Natural killer cell (primary cell): ENCODE results near the gene SYNE3. TPM values are rescaled to one million over a fixed set of nuclear protein-coding genes. Genes with fewer than 3 reads are reported as not detected.
A peak's percentile ranks its signal among the peaks of the same experiment; 100 is the strongest.

Source experiments
- ATAC-seq, 3 donors: fragments of 150-1000 bp in 2 of 3; fragments of 200-7000 bp in 1 of 3; cut with Tn5 transposase; 1 replicate in 1 of 3; 2 replicates in 2 of 3; pipeline ENCODE4 v1.10.0; 2021; ENCODE audit warnings: mild to moderate bottlenecking in 2 of 3, moderate library complexity in 2 of 3
- DNase-seq, 2 donors: peaks; one replicate each; pipeline versions ENCODE4 v3.0.0 to v3.0.0-alpha.2; 2013 to 2021; ENCODE audit warnings: mixed read lengths in 1 of 2
- H3K27ac ChIP-seq: one replicate; pipeline ENCODE4 v1.5.1; 2013; ENCODE audit warnings: mild to moderate bottlenecking, low read length
- H3K27me3 ChIP-seq: one replicate; pipeline ENCODE4 v1.6.1; 2013; ENCODE audit warnings: low read length; ENCODE audit not compliant: control insufficient read depth, insufficient read depth
- H3K36me3 ChIP-seq: one replicate; pipeline ENCODE4 v1.6.1; 2013; ENCODE audit warnings: low read length; ENCODE audit not compliant: control insufficient read depth, insufficient read depth
- H3K4me1 ChIP-seq: one replicate; pipeline ENCODE4 v1.6.1; 2013; ENCODE audit warnings: low read length; ENCODE audit not compliant: control insufficient read depth, insufficient read depth
- H3K4me3 ChIP-seq: one replicate; pipeline ENCODE4 v1.5.1; 2013; ENCODE audit warnings: low read length
- H3K9me3 ChIP-seq: one replicate; pipeline ENCODE4 v1.6.1; 2013; ENCODE audit warnings: low read length; ENCODE audit not compliant: control insufficient read depth, insufficient read depth
- H3K27ac Mint-ChIP-seq, 2 donors: one replicate each; pipeline ENCODE4 v1.8.0; 2022; ENCODE audit warnings: mild to moderate bottlenecking in 2 of 2, mixed read lengths in 2 of 2, moderate library complexity in 1 of 2
- H3K27me3 Mint-ChIP-seq, 2 donors: one replicate each; pipeline ENCODE4 v1.8.0; 2022; ENCODE audit warnings: low read depth in 2 of 2, mixed read lengths in 2 of 2
- H3K36me3 Mint-ChIP-seq: one replicate; pipeline ENCODE4 v1.8.0; 2022; ENCODE audit warnings: mixed read lengths
- H3K4me1 Mint-ChIP-seq, 2 donors: one replicate each; pipeline ENCODE4 v1.8.0; 2022; ENCODE audit warnings: mixed read lengths in 2 of 2
- H3K4me3 Mint-ChIP-seq: one replicate; pipeline ENCODE4 v1.8.0; 2022; ENCODE audit warnings: mild to moderate bottlenecking, moderate library complexity, mixed read lengths
- H3K9me3 Mint-ChIP-seq, 2 donors: one replicate each; pipeline ENCODE4 v1.8.0; 2022; ENCODE audit warnings: mixed read lengths in 2 of 2
- WGBS: methylation state at CpG from one replicate; pipeline ENCODE4 v1.1.7; 2013; ENCODE audit warnings: missing lambda C conversion rate; ENCODE audit not compliant: insufficient coverage; 5-methylcytosine and 5-hydroxymethylcytosine counted together
- intact Hi-C: fragments of 100-400 bp; cut with micrococcal nuclease; formaldehyde crosslinking; loops from one replicate; pipeline ENCODE4 v1.14.2; 2022
- total RNA-seq, 4 donors: library from RNA; stranded (reverse); fragments of 120-200 nt in 1 of 4; gene quantifications; one replicate each; pipeline versions ENCODE4 v1.2.3 to v1.2.4, GENCODE V29; 2013 to 2022
- TF ChIP-seq, protein P1 (sequence below): fragments of 200-600 bp; IDR thresholded peaks from one replicate; pipeline ENCODE4 v1.8.0; 2022; ENCODE audit warnings: antibody characterized with exemption

SYNE3 gene
- total RNA-seq, 3 donors from 2014 or later (not counting 1 experiment from before 2014, with no cell fraction given), result 10.6 to 17.3 (median 15.4) TPM

DNA sequence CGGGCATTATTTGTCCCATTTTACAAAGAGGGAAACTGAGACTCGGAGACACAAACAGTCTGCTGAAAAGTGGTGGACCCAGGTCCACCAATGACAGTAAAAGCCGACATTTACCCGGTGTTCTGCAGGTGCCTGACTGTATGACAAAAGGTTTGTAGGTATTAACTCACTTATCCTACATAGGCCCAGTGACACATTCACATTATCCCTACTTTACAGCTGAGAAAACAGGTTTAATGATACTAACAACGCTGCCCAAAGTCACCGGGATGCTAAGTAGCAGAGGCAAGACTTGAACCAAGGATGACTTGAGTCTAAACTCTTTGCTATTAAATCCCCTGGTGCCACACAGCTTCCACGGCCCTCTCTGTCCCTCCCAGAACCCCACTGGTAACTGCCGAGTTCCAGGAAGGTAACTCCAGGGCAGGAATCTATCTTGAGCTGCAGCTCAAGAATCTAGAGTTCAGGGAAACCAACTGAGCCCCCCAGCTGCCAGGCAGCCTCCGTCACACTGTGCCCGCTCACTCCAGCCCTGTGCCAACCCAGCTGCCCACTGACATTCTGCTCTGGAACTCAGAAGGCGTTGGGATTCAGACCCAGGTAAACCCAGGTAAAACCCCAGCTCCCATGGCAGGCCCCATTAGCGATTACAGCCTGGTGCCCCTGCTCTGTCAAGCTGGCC lies 33.7 kb downstream of the SYNE3 start:
- intact Hi-C loops, result loop anchor here (5.0 kb wide), 1 partner anchor 40 kb away; no protein-coding TSS in a partner anchor
- no peaks in the 10 kb centered on the region for H3K27me3 ChIP-seq

DNA sequence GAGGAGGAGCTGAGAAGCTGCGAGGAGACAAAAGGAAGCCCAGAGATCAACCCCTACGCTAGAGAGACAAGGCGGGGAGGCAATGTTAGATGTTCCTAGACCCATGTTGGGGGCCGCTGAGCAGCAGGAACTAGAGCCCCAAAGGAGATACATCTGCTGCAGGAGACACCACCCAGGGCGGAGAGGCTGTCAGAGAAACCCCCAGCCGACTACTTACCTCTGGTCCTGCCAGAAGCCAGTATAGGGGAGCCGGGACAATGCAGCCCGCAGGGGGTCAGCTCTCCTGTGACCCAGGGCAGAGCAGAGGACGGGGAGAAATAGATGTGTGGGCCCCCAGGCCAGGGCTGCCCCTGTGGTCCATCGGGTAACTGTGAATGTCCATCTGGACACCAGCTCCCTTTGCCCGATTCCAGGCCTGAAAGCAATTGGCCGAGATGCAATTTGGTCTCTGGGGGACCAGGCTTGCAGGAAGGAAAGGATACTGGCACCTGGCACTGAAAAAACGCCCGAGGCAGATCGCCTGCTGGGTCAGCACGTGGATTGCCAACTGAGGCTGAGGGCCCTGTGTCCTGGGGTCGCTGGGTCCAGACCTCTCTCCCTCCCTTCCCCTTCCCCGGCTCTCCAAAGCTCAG lies 34.9 kb downstream of the SYNE3 start:
- intact Hi-C loops, result loop anchor here (5.0 kb wide), 1 partner anchor 39 kb away; no protein-coding TSS in a partner anchor
- H3K9me3 Mint-ChIP-seq, result no peaks in the 10 kb centered on the region
- ATAC-seq (no peak), DNase-seq (no peak)
- no peaks in the 10 kb centered on the region for H3K27me3 Mint-ChIP-seq
- WGBS, result 95% methylated on average over 18 of the region's 18 CpGs
- H3K4me1 Mint-ChIP-seq, result peaks cover 25 to 63% of the 10 kb centered on the region in 2 donors
- TF ChIP-seq, protein P1, sequence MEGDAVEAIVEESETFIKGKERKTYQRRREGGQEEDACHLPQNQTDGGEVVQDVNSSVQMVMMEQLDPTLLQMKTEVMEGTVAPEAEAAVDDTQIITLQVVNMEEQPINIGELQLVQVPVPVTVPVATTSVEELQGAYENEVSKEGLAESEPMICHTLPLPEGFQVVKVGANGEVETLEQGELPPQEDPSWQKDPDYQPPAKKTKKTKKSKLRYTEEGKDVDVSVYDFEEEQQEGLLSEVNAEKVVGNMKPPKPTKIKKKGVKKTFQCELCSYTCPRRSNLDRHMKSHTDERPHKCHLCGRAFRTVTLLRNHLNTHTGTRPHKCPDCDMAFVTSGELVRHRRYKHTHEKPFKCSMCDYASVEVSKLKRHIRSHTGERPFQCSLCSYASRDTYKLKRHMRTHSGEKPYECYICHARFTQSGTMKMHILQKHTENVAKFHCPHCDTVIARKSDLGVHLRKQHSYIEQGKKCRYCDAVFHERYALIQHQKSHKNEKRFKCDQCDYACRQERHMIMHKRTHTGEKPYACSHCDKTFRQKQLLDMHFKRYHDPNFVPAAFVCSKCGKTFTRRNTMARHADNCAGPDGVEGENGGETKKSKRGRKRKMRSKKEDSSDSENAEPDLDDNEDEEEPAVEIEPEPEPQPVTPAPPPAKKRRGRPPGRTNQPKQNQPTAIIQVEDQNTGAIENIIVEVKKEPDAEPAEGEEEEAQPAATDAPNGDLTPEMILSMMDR, result no peak
- no peaks in the 10 kb centered on the region for H3K36me3 ChIP-seq
- H3K27ac ChIP-seq, result no peak overlapping the region
- no peaks in the 10 kb centered on the region for H3K36me3 Mint-ChIP-seq
- peaks cover 50% of the 10 kb centered on the region for H3K4me1 ChIP-seq
- no peak overlapping the region for H3K4me3 Mint-ChIP-seq
- H3K9me3 ChIP-seq, result no peaks in the 10 kb centered on the region
- peak overlapping the region; percentile 29 to 92 for H3K27ac Mint-ChIP-seq
- H3K4me3 ChIP-seq, result no peak overlapping the region
- H3K27me3 ChIP-seq, result no peaks in the 10 kb centered on the region

More for the DNA sequence above, 33.7 kb downstream of the SYNE3 start:
- ATAC-seq, result no peak
- no peak overlapping the region for H3K4me3 ChIP-seq
- peaks cover 21 to 66% of the 10 kb centered on the region in 2 donors for H3K4me1 Mint-ChIP-seq
- WGBS, result 95% methylated on average over 12 of the region's 12 CpGs
- DNase-seq, result no peak
- H3K27ac ChIP-seq, result no peak overlapping the region
- peak overlapping the region in 1 of 2 donors; percentile 63 for H3K27ac Mint-ChIP-seq
- TF ChIP-seq, protein P1, result no peak
- H3K4me1 ChIP-seq, result peaks cover 42% of the 10 kb centered on the region
- no peaks in the 10 kb centered on the region for H3K27me3 Mint-ChIP-seq
- H3K36me3 ChIP-seq, result no peaks in the 10 kb centered on the region
- no peak overlapping the region for H3K4me3 Mint-ChIP-seq
- H3K9me3 Mint-ChIP-seq, result no peaks in the 10 kb centered on the region
- H3K36me3 Mint-ChIP-seq, result no peaks in the 10 kb centered on the region
- H3K9me3 ChIP-seq, result no peaks in the 10 kb centered on the region

DNA sequence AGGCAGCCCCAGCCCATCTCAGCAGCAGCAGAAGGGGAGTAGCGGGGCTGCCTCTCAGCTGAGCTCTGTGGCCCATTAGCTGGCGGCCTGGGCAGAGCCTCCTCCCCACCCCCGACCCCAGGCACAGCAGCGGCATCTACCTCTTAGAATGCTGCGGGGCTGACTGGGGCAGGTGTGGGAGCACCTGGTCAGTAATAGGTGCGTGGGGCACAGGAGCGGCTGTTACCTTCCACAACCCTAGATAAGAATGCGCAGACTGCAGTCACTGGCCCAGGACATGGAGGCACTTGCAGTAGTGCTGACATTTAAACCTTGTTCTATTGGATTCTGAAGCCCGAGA lies 35.6 kb downstream of the SYNE3 start:
- ATAC-seq (no peak), DNase-seq (no peak)
- no peaks in the 10 kb centered on the region for H3K27me3 ChIP-seq
- H3K4me1 ChIP-seq, result peaks cover 48% of the 10 kb centered on the region
- Mint-ChIP-seq H3K4me1 (peaks cover 25 to 62% of the 10 kb centered on the region in 2 donors), H3K36me3 (no peaks in the 10 kb centered on the region), H3K27ac (peak overlapping the region; percentile 91 to 92), H3K4me3 (no peak overlapping the region), H3K9me3 (no peaks in the 10 kb centered on the region), H3K27me3 (no peaks in the 10 kb centered on the region)
- no peak overlapping the region for H3K4me3 ChIP-seq
- H3K36me3 ChIP-seq, result no peaks in the 10 kb centered on the region
- no peaks in the 10 kb centered on the region for H3K9me3 ChIP-seq
- 87% methylated on average over 9 of the region's 9 CpGs for WGBS
- intact Hi-C loops, result loop anchor here (1.0 to 5.0 kb wide), 3 partner anchors 27 to 39 kb away; partner anchors contain the start of gene SYNE3
- peak overlapping the region; percentile 44 for H3K27ac ChIP-seq
- TF ChIP-seq, protein P1, result no peak
